GF-D8 (cell line): ENCODE results near the gene CAPZA2.
"Not testable (repeated sequence)": the region's sequence is repeated elsewhere in the genome, so short reads cannot be mapped to it uniquely, and the experiment has no call there.

Experiments used
- DNase-seq: peaks from one replicate; lab custom pipeline; 2025; lab: John Stamatoyannopoulos, UW

CAPZA2 gene

GRCh38 chr7:116955340-116955739 lies 93.0 kb downstream of the CAPZA2 start:
- no peak for DNase-seq

GRCh38 chr7:116955801-116956476 lies 93.6 kb downstream of the CAPZA2 start:
- DNase-seq, result peak; percentile 18

GRCh38 chr7:116956477-116956804 lies 94.1 kb downstream of the CAPZA2 start:
- no peak for DNase-seq

- no peak for DNase-seq
Measured at GRCh38 chr7:116957874-116958273, 95.5 kb downstream of the CAPZA2 start.

DNA sequence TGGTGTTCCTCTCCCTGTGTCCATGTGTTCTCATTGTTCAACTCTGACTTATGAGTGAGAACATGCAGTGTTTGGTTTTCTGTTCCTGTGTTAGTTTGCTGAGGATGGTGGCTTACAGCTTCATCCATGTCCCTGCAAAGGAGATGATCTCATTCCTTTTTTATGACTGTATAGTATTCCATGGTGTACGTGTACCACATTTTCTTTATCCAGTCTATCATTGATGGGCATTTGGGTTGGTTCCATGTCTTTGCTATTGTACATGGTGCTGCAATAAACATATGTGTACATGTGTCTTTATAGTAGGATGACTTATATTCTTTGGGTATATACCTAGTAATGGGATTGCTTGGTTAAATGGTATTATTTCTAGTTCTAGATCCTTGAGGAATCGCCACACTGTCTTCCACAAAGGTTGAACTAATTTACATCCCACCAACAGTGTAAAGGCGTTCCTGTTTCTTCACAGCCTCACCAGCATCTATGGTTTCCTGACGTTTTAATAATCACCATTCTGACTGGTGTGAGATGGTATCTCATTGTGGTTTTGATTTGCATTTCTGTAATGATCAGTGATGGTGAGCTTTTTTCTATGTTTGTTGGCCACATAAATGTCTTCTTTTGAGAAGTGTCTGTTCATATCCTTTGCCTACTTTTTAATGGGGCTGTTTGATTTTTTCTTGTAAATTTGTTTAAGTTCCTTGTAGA lies 99.7 kb downstream of the CAPZA2 start:
- DNase-seq, result not testable (repeated sequence)

DNA sequence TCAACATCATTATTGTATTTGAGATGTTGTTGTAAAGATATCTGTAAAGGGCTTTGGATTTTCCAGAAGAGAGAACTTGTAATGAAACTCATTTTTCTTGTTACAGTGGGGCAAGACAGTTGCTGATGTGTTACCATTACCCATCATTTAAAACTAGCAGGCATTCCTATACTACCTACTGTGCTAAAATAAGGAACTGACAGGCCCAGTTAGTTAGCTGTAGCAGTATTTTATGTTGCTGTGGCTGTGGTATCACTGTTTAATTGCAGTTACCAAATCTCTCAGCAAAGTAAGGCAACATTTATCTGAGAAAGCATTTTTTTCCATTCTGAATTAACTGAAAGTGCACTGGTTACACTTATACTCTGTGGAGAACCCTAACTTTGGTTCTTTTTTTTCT lies 100.8 kb downstream of the CAPZA2 start:
- peak; percentile 12 for DNase-seq

DNA sequence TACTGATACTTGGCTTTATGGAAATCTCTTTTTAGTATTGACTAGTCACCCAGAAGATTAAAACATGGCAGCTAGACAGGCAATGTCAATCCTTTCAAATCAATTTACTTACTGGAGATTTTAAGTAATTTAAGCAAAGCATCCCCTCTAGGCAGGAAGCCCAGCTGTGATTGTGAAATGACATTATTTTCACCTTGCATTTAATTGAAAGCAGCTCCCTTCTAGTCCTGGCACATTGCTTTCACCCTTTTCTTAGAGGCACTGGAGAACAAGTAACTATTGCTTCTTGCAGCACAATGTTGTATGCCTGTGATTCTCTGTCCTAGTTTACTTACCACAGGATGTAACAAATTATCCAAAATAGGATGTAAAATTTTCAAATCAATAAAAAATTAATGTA lies 104.2 kb downstream of the CAPZA2 start:
- no peak for DNase-seq

- DNase-seq, result no peak
Measured at GRCh38 chr7:116967254-116967922, 105.0 kb downstream of the CAPZA2 start.

DNA sequence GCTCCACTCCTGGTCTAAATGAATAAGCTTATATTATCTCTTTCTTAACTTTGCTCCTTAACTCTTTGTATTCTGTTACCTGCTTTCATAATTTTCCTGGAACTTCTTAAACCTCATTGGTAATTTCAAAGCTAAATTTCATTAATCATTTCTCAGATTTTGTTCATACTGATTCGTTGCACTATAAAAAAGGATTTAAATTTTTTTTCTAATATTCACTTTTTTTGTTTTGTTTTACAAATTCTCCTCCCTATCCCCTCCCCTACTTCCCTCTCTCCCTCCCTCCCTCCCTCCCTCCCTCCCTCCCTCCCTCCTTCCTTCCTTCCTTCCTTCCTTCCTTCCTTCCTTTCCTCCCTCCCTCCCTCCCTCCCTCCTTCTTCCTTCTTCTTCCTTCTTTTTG lies 105.6 kb downstream of the CAPZA2 start:
- DNase-seq, result no peak

DNA sequence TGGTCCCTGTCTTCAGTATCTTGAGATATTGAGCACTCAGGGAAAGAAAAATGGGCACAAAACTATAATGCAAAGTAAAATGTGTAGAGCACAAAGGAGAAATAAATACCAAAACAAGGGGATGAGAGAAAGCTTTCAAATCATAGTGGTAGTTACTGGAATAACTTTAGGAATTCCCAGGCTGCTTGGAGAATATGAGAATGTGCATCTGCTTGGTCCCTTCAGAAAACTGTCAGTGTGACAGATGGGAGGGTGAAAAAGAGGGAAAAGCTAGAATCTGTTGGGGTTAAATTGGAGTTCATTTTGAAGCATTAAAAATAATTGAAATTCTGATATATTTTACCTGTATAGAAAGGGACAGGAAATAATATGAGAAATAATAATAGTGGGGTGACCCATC lies 106.2 kb downstream of the CAPZA2 start:
- no peak for DNase-seq

DNA sequence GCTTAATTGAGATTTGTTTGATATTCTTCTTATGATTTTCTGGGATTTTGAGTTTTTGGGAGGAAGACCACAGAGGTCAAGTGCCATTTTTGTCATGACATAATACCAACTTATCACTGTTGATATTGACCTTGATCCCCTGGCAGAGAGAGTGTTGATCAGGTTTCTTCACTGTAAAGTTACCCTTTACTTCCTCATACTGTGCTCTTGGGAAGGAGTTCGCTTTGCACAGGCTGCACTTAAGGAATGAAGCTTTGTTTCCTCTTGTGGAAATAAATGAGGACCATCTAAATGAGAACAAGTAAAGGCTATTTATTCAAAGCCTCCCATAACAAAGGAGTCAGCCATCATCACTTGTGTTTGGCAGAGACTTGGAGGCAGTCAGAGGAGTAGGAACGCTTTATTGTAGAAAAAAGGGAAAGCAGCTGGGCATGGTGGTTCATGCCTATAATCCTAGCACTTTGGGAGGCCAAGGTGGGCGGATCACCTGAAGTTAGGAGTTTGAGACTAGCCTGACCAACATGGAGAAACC lies 107.0 kb downstream of the CAPZA2 start:
- no peak for DNase-seq

- no peak for DNase-seq
Measured at GRCh38 chr7:116970238-116970910, 108.0 kb downstream of the CAPZA2 start.

GRCh38 chr7:116971153-116971552 lies 108.8 kb downstream of the CAPZA2 start:
- peak; percentile 15 for DNase-seq
